Measurements from ENCODE around the gene EEF2K. TPM values are rescaled to one million over a fixed set of nuclear protein-coding genes. Genes with fewer than 3 reads are reported as not detected.

EEF2K gene
- total and polyA plus RNA-seq, 2 of the 13 experiments (the other 11 are each of a cell fraction or from before 2014, with no cell fraction given): 22.0 to 23.8 TPM

GRCh38 chr16:22191532-22192260 is 14.4 kb upstream of the EEF2K start (continued):
- TF ChIP-seq ZNF318 (CRISPR knock-in tag; IDR thresholded peaks at IDR 0.05) (no peak), USF2 (IDR thresholded peaks at IDR 0.05; ENCODE audit: low read depth, low read length) (no peak), USF2 (CRISPR knock-in tag; IDR thresholded peaks at IDR 0.05; ENCODE audit: borderline replicate concordance) (no peak), ZNF253 (CRISPR knock-in tag; IDR thresholded peaks at IDR 0.05; ENCODE audit: borderline replicate concordance) (no peak), ARNT (IDR thresholded peaks at IDR 0.05) (no peak), CREM (IDR thresholded peaks at IDR 0.05) (0 out of 2 replicates have a peak, but pooled peaks have one; percentile 26), CREM (CRISPR knock-in tag; IDR thresholded peaks at IDR 0.05) (no peak), ZNF563 (CRISPR knock-in tag; IDR thresholded peaks at IDR 0.05) (no peak), TBL1XR1 (IDR thresholded peaks at IDR 0.05; ENCODE audit: borderline replicate concordance, low read length, partially characterized antibody) (no peak), JUND (CRISPR knock-in tag; IDR thresholded peaks at IDR 0.05) (no peak), ATM (IDR thresholded peaks at IDR 0.05; ENCODE audit: borderline replicate concordance) (no peak), ONECUT2 (CRISPR knock-in tag; IDR thresholded peaks at IDR 0.05) (no peak), ADNP (CRISPR knock-in tag; IDR thresholded peaks at IDR 0.05) (no peak), WIZ (CRISPR knock-in tag; IDR thresholded peaks at IDR 0.05) (no peak), ZKSCAN8 (CRISPR knock-in tag; IDR thresholded peaks at IDR 0.05; ENCODE audit: borderline replicate concordance) (no peak), ZBTB20 (CRISPR knock-in tag; IDR thresholded peaks at IDR 0.05; ENCODE audit: borderline replicate concordance, low read depth) (no peak), JUN (CRISPR knock-in tag; IDR thresholded peaks at IDR 0.05) (no peak), RARA (CRISPR knock-in tag; IDR thresholded peaks at IDR 0.05) (no peak), HOXD1 (CRISPR knock-in tag; IDR thresholded peaks at IDR 0.05) (no peak), ZSCAN31 (CRISPR knock-in tag; IDR thresholded peaks at IDR 0.05; ENCODE audit: low read depth) (0 out of 2 replicates have a peak, but pooled peaks have one; percentile 53), MTF1 (CRISPR knock-in tag; IDR thresholded peaks at IDR 0.05) (no peak), CCAR2 (optimal IDR thresholded peaks at IDR 0.05; ENCODE audit: low read depth, low read length) (no peak)

All from HepG2 (cell line).